Liver (tissue), 3 donors: Measurements from ENCODE around the gene ARHGEF33.

Source experiments
- ATF3 ChIP-seq: IDR thresholded peaks from 2 replicates; pipeline ENCODE4 v1.6.1; 2016; ENCODE audit warnings: antibody characterized with exemption
- CTCF ChIP-seq: fragments of 150-350 bp; IDR thresholded peaks from 2 replicates; pipeline ENCODE4 v1.5.1; 2017; ENCODE audit warnings: improper control_type of control experiment, low read depth, low read length; ENCODE audit not compliant: missing input control
- EGR1 ChIP-seq, 2 donors: IDR thresholded peaks; 2 replicates each; pipeline ENCODE4 v1.6.1; 2016 to 2018; ENCODE audit warnings: antibody characterized with exemption in 2 of 2, low read depth in 2 of 2
- FOXA1 ChIP-seq: IDR thresholded peaks from 2 replicates; pipeline ENCODE4 v1.6.1; 2016; ENCODE audit warnings: antibody characterized with exemption
- FOXA2 ChIP-seq: IDR thresholded peaks from 2 replicates; pipeline ENCODE4 v1.6.1; 2016; ENCODE audit warnings: antibody characterized with exemption
- GABPA ChIP-seq, 2 donors: IDR thresholded peaks in 1 of 2; conservative IDR thresholded peaks in 1 of 2; 2 replicates each; pipeline ENCODE4 v1.6.1; 2016; ENCODE audit warnings: antibody characterized with exemption in 2 of 2, mild to moderate bottlenecking in 1 of 2, moderate library complexity in 1 of 2
- JUND ChIP-seq, 2 donors: IDR thresholded peaks; 2 replicates each; pipeline ENCODE4 v1.6.1; 2016; ENCODE audit warnings: antibody characterized with exemption in 2 of 2
- MAX ChIP-seq: IDR thresholded peaks from 2 replicates; pipeline ENCODE4 v1.6.1; 2016; ENCODE audit warnings: antibody characterized with exemption
- RAD21 ChIP-seq, 2 donors: IDR thresholded peaks; 2 replicates each; pipeline ENCODE4 v1.6.1; 2016; ENCODE audit warnings: antibody characterized with exemption in 2 of 2, mild to moderate bottlenecking in 2 of 2
- RXRA ChIP-seq, 2 donors: IDR thresholded peaks; 2 replicates each; pipeline ENCODE4 v1.6.1; 2017 to 2018; ENCODE audit warnings: antibody characterized with exemption in 2 of 2, mild to moderate bottlenecking in 1 of 2
- SP1 ChIP-seq: IDR thresholded peaks from 2 replicates; pipeline ENCODE4 v1.6.1; 2018; ENCODE audit warnings: antibody characterized with exemption, mild to moderate bottlenecking
- TAF1 ChIP-seq: conservative IDR thresholded peaks from 2 replicates; pipeline ENCODE4 v1.6.1; 2016; ENCODE audit warnings: antibody characterized with exemption, mild to moderate bottlenecking
- YY1 ChIP-seq: IDR thresholded peaks from 2 replicates; pipeline ENCODE4 v1.6.1; 2016; ENCODE audit warnings: antibody characterized with exemption, mild to moderate bottlenecking
- ZBTB33 ChIP-seq: IDR thresholded peaks from 2 replicates; pipeline ENCODE4 v1.6.1; 2016; ENCODE audit warnings: antibody characterized with exemption
- donor health status: healthy.
- donor health status: healthy.

- TF ChIP-seq CTCF, result no peak
- TF ChIP-seq TAF1, result no peak
- no peak for TF ChIP-seq JUND (IDR thresholded peaks at IDR 0.05)
- no peak for TF ChIP-seq ATF3
- TF ChIP-seq MAX, result no peak
- TF ChIP-seq GABPA (IDR thresholded peaks at IDR 0.05 in 1 of 2, conservative IDR thresholded peaks at IDR 0.05 in 1 of 2), result no peak
- TF ChIP-seq RAD21 (IDR thresholded peaks at IDR 0.05), result no peak
- no peak for TF ChIP-seq RXRA (IDR thresholded peaks at IDR 0.05)
- TF ChIP-seq YY1, result no peak
- no peak for TF ChIP-seq EGR1 (IDR thresholded peaks at IDR 0.05; ENCODE audit: low read depth in 2 of 2)
- TF ChIP-seq FOXA2, result no peak
- TF ChIP-seq SP1, result no peak
- TF ChIP-seq FOXA1, result no peak
- no peak for TF ChIP-seq ZBTB33
These were observed 32.7 kb downstream of the ARHGEF33 start for GRCh38 chr2:38922389-38922788.
